RWPE2 (cell line): ENCODE measurements around the gene STARD13.

Experiments used
- ATAC-seq: fragments of 200-7000 bp; cut with Tn5 transposase; 3 replicates; pipeline ENCODE4 v1.9.1; 2021; ENCODE audit warnings: low read depth
- DNase-seq: peaks from one replicate; pipeline ENCODE4 v3.0.0-alpha.2; 2020; ENCODE audit warnings: low spot score
- H3K27ac ChIP-seq: fragments of 450-650 bp; 2 replicates; pipeline ENCODE4 v1.5.1; 2017; ENCODE audit warnings: mild to moderate bottlenecking; ENCODE audit not compliant: poor library complexity, severe bottlenecking
- H3K27me3 ChIP-seq: fragments of 250-450 bp; sonication (Bioruptor Pico); 2 replicates; pipeline ENCODE4 v1.5.1; 2021; ENCODE audit warnings: mild to moderate bottlenecking, moderate library complexity; ENCODE audit not compliant: insufficient read depth, poor library complexity, severe bottlenecking
- H3K36me3 ChIP-seq: fragments of 250-450 bp; sonication (Bioruptor Pico); 2 replicates; pipeline ENCODE4 v1.5.1; 2020; ENCODE audit warnings: low read depth, mild to moderate bottlenecking, moderate library complexity
- H3K4me1 ChIP-seq: fragments of 250-450 bp; sonication (Bioruptor Pico); 2 replicates; pipeline ENCODE4 v1.5.1; 2021; ENCODE audit warnings: mild to moderate bottlenecking, moderate library complexity; ENCODE audit not compliant: insufficient read depth, poor library complexity, severe bottlenecking
- H3K4me3 ChIP-seq: fragments of 250-450 bp; sonication (Bioruptor Pico); 2 replicates; pipeline ENCODE4 v1.5.1; 2021; ENCODE audit warnings: mild to moderate bottlenecking, moderate library complexity; ENCODE audit not compliant: severe bottlenecking
- H3K9me3 ChIP-seq: fragments of 250-450 bp; sonication (Bioruptor Pico); 2 replicates; pipeline ENCODE4 v1.5.1; 2021; ENCODE audit warnings: mild to moderate bottlenecking, moderate library complexity; ENCODE audit not compliant: severe bottlenecking
- CTCF ChIP-seq: fragments of 450-650 bp; IDR thresholded peaks from one replicate; pipeline ENCODE4 v1.5.1; 2017; ENCODE audit warnings: mild to moderate bottlenecking, moderate library complexity; ENCODE audit not compliant: poor library complexity, severe bottlenecking

STARD13 gene

GRCh38 chr13:33233547-33233946 is 52.0 kb downstream of the STARD13 start:
- Histone ChIP-seq H3K4me3 (no peak overlapping the region), H3K27ac (peak overlapping the region; percentile 99), H3K27me3 (no peaks in the 10 kb centered on the region), H3K36me3 (peaks cover 29% of the 10 kb centered on the region), H3K9me3 (no peaks in the 10 kb centered on the region), H3K4me1 (peaks cover 65% of the 10 kb centered on the region)
- no peak for TF ChIP-seq CTCF
- no peak for DNase-seq
- no peak for ATAC-seq

DNA sequence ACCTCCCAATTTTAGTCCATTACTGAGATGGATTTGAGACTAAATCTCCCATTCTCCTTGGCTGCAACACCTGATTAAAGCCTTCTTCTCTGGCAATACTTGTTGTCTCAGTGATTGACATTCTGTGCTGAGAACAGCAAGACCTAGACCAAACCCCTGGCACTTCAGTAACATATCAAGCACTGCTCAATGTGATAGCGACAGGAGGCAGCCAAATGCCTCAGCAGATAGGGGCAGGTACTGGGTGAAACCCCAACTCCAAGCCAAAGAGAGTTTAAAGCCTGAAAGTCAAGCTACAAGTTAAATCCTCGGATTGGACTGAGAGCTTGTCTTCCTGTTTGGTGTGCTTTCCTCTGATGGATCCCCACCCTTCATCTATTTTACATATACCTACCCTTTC is 52.7 kb downstream of the STARD13 start:
- Histone ChIP-seq H3K4me3 (no peak overlapping the region), H3K36me3 (peaks cover 29% of the 10 kb centered on the region), H3K4me1 (peaks cover 70% of the 10 kb centered on the region), H3K9me3 (no peaks in the 10 kb centered on the region), H3K27ac (peak overlapping the region; percentile 99), H3K27me3 (no peaks in the 10 kb centered on the region)
- no peak for TF ChIP-seq CTCF
- DNase-seq: no peak
- no peak for ATAC-seq

DNA sequence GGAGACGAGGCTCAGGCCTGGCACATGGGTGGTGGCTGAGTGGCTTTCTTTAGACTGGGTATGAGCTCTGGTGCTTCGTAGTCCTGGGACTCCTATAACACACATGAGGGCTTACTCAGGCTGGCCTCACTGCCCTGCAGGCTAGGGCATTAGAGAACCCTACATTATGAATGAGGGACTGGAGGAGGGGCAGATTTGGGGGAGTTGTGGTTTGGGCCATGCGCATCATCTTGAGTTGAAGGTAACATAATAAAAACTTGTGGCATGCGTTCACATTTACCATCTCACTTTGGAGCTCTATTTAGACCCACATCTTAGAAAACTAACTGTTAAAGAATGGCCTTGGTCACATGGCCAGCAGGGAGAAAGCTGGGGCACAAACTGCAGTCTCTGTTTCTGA is 54.2 kb downstream of the STARD13 start:
- DNase-seq: no peak
- Histone ChIP-seq H3K9me3 (no peaks in the 10 kb centered on the region), H3K36me3 (peaks cover 29% of the 10 kb centered on the region), H3K27ac (peak overlapping the region; percentile 99), H3K4me3 (no peak overlapping the region), H3K4me1 (peaks cover 65% of the 10 kb centered on the region), H3K27me3 (no peaks in the 10 kb centered on the region)
- TF ChIP-seq CTCF: no peak
- ATAC-seq: no peak

DNA sequence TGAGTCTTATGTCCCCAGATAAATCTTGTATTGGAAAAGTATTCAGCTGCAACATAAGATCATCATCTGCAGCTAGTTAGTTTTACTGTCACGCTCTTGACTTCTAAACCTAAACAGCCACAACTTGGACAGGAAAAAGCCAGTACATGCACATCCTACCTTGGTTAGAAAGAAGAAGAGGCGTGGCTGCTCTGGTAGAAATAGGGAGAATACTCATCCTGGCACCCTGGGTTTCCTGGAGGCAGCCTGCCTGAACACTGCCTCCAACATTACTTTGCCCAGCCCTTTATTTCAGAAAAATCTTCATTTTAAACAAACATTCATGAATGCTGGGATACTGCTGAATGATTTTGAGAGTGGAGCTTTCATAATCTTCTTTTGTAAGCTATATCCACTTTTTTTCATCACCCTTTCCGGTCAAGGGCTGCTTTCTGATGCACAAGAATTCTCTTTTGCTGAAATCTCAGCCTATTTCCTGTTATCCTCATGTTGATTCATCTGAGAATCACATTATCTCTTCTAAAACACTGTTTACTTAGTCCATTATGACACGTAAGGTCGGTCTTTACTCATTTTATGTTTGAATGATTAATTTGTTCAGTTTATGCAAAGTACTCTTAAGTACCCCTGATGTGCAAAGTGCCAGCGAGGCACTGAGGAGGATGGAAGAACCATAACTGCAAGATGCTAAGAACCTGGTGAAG is 55.2 kb downstream of the STARD13 start:
- no peaks in the 10 kb centered on the region for H3K9me3 ChIP-seq
- H3K27ac ChIP-seq: peak overlapping the region; percentile 99
- peaks cover 31% of the 10 kb centered on the region for H3K36me3 ChIP-seq
- TF ChIP-seq CTCF: no peak
- no peaks in the 10 kb centered on the region for H3K27me3 ChIP-seq
- ATAC-seq: peak; percentile 77
- no peak for DNase-seq
- no peak overlapping the region for H3K4me3 ChIP-seq
- peaks cover 55% of the 10 kb centered on the region for H3K4me1 ChIP-seq

- Histone ChIP-seq H3K27me3 (no peaks in the 10 kb centered on the region), H3K36me3 (peaks cover 36% of the 10 kb centered on the region), H3K27ac (peak overlapping the region; percentile 99), H3K4me1 (peaks cover 47% of the 10 kb centered on the region), H3K4me3 (no peak overlapping the region), H3K9me3 (peaks cover under 1% of the 10 kb centered on the region)
- ATAC-seq (no peak), DNase-seq (no peak)
- no peak for TF ChIP-seq CTCF
These were observed 55.9 kb downstream of the STARD13 start for GRCh38 chr13:33229446-33230177.
